ENCODE results near the gene OOSP4B.
A peak's percentile ranks its signal among the peaks of the same experiment; 100 is the strongest.
"Not testable (repeated sequence)": the region's sequence is repeated elsewhere in the genome, so short reads cannot be mapped to it uniquely, and the experiment has no call there.

Gene OOSP4B

DNA sequence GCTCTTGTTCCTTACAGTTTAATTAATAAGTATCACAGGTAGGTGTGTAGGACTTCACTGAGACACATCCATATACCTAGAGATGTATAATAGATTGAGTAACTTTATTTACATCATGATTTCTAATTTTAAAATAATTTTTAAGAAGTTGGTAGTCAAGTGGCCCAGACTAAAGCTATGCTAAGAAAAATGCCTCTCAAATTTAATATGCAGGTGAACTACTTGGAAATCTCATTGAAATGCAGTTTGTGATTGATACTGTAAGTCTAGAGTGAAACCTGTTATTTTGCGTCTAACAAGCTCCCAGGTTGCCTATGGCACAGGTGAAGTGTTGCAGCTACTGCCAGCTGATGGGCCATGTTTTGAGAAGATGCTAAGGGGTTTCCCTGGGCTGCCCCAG lies at the start of gene OOSP4B:
OOSP4B (plus strand) TSS at position 301 of the 400 bp plus-strand sequence.
- DNase-seq (ENCODE audit: low read depth), result no peak

DNA sequence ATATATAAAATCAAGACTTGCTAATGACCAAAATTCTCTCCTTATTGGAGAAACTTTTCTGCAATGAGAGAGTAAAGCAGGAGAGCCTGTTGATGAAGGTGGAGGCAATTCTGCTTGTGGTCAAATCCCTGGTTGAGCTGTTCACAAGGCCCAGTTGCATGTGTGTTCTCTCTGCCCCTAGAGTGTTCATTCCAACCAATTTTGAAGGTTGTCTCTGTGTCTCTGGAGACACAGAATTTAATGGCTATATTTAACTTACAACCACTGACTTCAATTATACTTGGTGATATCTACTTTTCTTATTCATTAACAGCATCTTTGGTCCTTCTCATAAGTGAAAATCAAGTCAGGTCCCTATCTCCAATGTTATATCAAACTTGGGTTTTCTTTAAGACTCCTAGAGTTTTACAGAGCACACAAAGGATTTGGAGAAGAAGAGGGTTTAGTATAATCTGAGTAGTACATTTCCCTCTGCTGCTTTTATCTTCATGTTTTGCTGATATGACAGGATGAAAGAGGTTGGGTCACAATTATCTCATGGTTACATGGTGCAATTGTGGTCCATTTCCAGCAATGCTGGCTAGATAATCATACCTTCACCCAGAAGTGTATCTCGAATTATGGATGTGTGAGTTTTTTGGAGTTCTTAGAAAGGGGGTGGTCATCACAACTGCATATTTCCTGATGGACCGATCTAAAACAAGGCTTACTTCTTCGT lies 49.1 kb upstream of the OOSP4B start:
- DNase-seq (ENCODE audit: low read depth), result no peak

DNA sequence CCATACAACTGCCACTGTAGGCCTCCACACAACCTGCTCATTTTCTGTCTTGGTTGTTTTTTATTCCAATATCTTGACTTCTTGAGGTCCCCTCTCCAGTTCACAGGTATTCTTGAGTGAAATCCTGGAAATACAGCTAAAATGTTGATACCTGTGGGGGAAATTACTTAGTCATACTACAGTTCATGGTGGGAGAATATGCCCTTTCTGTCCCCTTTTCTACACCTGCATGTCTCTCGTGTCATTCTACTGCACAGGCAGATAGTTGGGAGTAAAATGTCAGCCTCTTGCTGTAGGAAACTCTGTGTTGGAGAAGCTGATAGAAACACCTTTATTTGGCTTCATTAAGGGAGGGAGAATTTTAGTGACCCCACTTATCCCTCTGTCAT lies 48.6 kb upstream of the OOSP4B start:
- DNase-seq (ENCODE audit: low read depth), result no peak

DNA sequence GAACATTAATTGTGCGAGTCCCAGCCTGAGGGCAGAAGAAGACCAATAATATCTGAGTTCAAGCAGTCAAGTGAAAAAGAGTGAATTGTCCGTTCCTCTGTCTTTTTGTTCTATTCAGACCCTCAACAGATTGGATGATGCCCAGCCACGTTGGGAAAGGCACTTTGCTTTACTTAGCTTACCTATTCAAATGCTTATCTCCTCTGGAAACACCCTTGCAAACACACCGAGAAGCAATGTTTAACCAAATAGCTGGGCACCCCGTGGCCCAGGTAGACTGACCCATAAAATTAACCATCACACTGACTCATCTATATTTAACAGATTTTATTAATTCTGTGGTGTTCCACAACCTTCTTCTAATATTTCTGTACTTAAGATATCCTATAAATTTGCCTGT lies 43.9 kb upstream of the OOSP4B start:
- no peak for DNase-seq (ENCODE audit: low read depth)

DNA sequence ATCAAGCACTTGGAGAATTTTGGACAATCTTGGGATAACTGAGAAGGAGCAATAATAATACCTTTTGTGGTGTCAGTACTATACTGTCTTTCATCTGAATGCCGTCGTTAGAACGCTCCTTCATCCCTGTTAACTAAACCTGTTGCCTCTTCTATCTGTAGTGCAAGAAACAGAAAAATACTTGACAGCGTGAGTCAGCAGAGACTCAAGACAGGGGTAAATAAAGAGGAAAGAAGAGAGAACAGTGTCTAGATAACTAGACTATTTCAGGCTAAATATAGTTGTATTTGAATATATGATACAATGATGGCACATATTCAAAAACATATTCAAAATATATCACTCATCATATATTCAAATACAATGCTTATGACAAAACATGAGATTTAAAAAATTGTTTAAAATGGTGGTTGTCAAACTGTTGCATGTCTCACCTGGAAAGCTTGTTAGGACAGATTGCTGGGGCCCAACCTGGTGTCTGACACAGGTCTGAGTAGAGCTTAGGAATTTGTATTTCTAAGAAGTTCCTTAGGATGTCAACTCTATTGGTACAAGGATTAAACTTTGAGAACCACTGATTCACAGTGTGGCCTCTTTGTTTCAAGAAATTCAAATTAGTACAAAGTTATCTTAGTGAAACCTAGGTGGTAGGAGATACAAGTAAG lies 35.7 kb upstream of the OOSP4B start:
- DNase-seq (ENCODE audit: low read depth), result no peak

DNA sequence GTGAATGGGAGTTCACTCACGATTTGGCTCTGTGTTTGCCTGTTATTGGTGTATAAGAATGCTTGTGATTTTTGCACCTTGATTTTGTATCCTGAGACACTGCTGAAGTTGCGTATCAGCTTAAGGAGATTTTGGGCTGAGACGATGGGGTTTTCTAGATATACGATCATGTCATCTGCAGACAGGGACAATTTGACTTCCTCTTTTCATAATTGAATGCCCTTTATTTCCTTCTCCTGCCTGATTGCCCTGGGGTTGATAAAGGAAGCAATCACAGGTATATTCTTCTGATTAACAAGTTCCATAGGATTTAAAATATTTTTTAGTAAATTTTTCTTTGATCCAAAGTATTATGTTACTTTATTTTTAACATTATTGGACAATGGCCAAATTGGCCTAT lies 34.9 kb upstream of the OOSP4B start:
- not testable (repeated sequence) for DNase-seq (ENCODE audit: low read depth)

DNA sequence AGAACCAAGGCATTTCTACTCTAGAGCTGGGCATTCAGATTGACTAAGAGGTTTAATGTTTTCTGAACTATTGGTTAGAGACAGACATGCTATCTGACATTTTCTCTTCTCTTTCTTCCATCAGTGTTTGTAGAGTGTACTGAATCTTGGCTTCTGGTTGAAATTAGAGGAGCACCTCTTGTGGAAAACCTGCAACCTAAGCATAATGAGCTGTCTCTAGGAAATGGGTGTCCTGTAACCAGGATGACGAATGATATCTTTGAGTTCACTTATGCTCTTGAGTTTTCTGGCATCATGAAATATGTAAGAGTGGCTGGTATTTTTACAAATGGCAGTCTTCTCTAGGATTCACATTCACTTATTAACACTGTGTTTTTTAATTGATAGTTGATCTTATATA lies 33.8 kb upstream of the OOSP4B start:
- DNase-seq (ENCODE audit: low read depth), result no peak

DNA sequence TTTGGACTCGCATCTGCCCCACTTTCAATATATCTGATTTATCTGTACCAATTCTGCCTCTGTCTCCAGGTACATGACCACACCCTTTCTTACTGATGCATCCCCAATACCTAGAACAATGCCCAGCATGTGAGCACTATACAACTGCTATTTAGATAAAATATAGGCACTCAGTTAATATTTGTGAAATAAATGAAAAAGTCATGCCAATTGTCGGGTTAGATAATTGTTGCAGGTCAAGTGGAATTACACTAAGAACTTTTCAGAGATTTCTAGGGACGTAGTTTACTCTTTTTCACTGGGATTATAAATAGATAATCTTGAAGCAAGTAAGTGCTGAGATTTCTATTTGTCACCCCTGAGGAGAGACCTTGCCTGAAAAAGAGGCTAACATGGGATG lies 32.6 kb upstream of the OOSP4B start:
- no peak for DNase-seq (ENCODE audit: low read depth)

DNA sequence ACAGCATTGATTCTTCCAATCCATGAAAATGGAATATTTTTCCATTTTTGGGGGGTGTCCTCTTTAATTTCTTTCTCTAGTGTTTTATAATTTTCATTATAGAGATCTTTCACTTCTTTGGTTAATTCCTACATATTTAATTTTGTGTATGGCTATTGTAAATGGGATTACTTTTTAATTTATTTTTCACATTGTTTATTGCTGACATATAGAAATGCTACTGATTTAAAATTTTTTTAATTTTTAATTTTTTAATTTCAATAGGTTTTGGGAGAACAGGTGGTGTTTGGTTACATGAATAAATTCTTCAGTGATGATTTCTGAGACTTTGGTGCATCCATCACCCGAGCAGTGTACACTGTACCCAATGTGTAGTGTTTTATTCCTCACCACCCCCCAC lies 26.6 kb upstream of the OOSP4B start:
- DNase-seq (ENCODE audit: low read depth), result no peak

DNA sequence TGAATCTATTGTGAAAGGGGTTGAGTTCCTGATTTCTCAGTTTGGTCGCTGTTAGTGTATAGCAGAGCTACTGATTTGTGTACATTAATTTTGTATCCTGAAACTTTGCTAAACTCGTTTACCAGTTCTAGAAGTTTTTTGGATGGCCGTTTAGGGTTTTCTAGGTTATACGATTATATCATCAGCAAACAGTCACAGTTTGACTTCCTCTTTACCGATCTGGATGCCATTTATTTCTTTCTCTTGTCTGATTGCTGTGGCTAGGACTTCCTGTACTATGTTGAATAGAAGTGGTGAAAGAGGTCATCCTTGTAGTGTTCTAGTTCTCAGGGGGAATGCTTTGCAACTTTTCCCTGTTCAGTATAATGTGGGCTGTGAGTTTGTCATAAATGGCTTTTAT lies 24.6 kb upstream of the OOSP4B start:
- no peak for DNase-seq (ENCODE audit: low read depth)

DNA sequence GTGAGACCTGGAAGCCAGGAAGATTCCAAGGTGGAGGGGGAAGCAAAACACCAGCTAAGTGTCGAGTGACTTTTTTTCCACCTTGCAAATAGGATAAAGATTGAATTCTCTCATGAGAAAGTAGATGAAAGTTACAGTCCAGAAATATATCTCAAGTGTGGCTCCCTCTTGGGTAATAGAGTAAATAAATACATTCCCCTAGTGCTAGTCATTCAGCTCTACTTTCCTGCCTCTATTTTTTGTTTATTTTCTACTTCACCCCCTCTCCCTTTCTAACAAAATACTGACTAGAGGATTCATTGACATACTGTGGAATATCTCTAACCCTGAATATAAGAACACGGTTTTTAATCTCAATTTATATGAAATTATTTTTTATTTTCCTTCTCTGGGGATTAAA lies 19.2 kb upstream of the OOSP4B start:
- no peak for DNase-seq (ENCODE audit: low read depth)

DNA sequence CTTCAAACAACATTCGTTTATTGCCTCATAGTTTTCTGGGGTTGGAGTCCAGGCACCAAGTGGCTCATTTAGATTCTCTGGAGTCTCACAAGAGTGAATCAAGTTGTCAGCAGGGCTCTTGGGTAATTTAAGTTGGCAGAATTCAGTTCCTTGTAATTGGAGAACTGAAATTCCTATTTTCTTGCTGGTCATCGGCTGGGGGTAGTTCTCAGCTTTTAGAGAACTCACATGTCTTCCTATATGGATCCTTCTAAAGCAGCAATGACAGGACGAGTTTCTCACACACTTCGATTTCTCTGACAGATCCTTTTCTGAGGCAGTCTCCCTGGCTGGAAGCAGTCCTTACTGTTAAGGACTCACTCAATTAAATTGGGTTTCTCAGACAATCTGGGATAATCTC lies 17.3 kb upstream of the OOSP4B start:
- DNase-seq (ENCODE audit: low read depth), result no peak

DNA sequence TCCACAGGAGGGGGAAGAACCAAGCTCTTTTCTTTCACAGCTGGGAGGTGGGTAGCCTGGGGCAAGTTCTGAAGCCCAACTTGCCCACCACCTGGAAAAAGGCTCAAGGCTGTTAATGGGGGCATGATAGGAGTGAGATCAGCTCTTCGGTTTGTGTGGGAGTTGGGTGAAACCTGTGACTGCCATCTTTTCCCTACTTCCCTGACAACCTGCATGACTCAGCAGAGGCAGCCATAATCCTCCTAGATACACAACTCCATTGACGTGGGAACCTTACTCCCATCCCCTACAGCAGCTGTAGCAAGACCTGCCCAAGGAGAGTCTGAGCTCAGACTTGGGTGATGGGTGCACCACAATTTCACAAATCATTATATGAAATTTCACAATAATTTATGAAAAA lies 13.3 kb upstream of the OOSP4B start:
- no peak for DNase-seq (ENCODE audit: low read depth)

DNA sequence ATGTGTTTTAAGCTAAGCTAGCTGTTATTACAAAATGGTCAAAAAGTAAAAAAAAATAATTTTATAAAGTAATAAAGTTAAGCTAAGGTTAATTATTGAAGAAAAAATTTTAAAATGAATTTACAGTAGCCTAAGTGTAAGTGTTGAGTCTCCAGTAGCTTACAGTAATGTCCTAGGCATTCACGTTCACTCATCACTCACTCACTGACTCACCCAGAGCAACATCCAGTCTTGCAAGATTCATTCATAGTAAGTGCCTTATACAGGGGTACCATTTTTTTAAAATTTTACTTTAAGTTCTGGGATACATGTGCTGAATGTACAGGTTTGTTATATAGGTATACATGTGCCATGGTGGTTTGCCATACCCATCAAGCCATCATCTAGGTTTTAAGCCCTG lies 11.6 kb upstream of the OOSP4B start:
- peak; percentile 31 for DNase-seq (ENCODE audit: low read depth)

DNA sequence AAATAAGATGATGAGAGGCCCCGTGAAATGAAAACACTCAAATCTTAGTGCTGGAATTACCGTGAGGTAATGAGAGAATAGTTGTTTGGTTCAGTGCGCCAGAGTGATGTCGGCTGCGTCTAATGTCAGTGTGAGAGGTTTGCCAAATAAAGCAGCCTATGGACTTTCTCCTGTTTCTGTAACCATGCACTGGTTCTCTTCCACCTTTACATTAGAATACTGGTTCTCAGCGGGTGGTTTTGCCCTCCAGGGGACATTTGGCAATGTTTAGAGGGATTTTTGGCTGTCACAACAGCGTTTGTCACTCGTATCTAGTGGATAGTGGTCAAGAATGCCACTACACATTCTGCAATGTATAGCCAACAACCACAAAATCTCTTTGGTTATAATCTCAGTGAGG lies 1.1 kb downstream of the OOSP4B start:
- no peak for DNase-seq (ENCODE audit: low read depth)

DNA sequence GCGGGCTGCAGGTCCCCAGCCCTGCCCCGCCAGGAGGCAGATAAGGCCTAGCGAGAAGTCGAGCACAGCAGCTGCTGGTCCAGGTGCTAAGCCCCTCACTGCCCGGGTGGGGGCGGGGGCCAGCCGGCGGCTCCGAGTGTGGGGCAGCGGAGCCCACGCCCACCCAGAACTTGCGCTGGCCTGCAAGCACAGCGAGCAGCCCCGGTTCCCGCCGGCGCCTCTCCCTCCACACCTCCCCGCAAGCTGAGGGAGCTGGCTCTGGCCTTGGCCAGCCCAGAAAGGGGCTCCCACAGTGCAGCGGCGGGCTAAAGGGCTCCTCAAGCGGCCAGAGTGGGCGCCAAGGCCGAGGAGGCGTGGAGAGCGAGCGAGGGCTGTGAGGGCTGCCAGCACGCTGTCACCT lies 3.4 kb downstream of the OOSP4B start:
- DNase-seq (ENCODE audit: low read depth), result not testable (repeated sequence)

DNA sequence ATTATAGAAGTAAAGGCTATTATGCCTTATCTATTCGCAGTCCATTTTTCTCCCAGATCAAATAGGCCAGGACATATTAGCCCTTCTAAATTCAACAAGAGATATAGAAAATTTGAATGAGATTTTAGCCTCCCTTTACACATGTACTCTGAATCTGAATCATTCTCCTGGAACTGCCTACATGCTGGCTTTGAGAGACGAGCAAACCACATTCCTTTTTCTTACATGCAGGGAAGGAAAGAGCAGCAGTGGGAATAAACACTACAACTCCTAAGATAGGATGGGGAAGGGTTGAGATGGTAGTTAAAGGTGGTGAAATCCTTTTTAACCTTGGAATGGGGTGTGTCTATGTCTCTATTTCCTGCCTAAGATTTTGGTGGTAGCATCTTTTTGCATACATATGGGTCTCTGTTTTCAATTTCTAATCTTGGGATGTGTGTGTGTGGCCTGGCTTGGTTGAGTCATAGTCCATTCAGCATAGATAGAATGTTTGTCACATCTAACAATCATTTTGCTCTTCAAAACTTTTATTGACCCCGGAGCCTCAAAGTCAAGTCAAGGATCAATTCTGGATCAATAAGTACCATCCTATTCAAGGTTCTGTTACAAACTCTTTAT lies 12.1 kb downstream of the OOSP4B start:
- peak; percentile 9 for DNase-seq (ENCODE audit: low read depth)

DNA sequence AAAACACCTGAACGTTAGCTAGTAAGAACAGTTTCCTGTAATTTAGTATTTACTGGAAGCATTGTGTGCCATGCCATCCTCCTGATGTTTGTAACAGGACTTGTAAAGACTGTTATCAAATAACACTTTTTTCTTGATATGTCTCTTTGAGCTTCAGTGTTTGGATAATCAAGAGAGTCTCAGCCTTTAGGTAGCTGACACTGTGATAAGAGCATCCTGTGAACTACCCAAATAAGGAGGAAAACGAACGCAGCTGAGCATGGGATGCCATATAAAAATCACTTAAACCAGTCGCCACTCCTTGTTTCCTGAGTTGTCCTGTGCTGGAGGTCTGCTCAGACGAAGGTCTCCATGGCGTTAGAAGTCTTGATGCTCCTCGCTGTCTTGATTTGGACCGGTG lies 23.1 kb downstream of the OOSP4B start, which contains the start of gene OOSP2:
OOSP2 (plus strand) TSS at position 301 of the 400 bp plus-strand sequence; CDS start at position 352, 51 bp downstream.
- no peak for DNase-seq (ENCODE audit: low read depth)

DNA sequence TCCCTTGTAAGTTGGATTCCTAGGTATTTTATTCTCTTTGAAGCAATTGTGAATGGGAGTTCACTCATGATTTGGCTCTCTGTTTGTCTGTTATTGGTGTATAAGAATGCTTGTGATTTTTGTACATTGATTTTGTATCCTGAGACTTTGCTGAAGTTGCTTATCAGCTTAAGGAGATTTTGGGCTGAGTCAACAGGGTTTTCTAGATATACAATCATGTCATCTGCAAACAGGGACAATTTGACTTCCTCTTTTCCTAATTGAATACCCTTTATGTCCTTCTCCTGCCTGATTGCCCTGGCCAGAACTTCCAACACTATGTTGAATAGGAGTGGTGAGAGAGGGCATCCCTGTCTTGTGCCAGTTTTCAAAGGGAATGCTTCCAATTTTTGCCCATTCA lies 33.4 kb downstream of the OOSP4B start:
- not testable (repeated sequence) for DNase-seq (ENCODE audit: low read depth)

DNA sequence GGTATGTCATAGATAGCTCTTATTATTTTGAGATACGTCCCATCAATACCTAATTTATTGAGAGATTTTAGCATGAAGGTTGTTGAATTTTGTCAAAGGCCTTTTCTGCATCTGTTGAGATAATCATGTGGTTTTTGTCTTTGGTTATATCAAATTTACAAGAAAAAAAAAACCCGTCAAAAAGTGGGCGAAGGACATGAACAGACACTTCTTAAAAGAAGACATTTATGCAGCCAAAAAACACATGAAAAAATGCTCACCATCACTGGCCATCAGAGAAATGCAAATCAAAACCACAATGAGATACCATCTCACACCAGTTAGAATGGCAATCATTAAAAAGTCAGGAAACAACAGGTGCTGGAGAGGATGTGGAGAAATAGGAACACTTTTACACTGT lies 33.9 kb downstream of the OOSP4B start:
- not testable (repeated sequence) for DNase-seq (ENCODE audit: low read depth)

DNA sequence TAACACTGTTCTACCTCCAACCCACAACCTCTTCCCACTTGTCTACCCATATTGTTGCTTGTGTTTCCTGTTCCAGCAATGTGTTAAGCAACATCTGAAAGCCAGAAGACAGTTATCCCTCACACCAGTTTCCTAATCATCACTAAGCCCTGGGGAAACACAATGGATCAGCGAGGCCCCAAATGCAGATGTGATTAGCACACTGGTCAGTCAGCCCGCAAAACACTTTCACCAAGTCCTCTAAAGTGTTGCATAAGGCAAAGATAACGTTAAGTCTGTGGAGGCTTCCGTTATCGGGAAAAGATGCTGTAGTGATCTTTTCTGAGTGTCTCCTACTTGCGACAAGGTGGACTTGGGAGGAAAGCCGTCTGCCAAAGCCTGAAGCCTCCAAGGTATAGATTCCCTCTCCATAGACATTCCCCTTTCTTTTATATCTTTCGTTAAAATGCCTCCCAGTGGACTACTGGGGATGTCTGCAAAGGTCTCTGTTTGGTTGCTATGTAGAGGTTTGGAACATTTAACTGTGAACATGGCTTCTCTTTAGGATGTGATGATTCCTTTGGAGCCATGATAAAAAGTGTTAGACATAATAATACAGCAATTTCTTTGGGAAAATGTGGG lies 39.5 kb downstream of the OOSP4B start, which contains the start of gene MS4A3:
MS4A3 (plus strand) TSS at position 317 of the 621 bp plus-strand sequence. CDS start 4,496 bp downstream, outside the sequence.
- DNase-seq (ENCODE audit: low read depth), result no peak

DNA sequence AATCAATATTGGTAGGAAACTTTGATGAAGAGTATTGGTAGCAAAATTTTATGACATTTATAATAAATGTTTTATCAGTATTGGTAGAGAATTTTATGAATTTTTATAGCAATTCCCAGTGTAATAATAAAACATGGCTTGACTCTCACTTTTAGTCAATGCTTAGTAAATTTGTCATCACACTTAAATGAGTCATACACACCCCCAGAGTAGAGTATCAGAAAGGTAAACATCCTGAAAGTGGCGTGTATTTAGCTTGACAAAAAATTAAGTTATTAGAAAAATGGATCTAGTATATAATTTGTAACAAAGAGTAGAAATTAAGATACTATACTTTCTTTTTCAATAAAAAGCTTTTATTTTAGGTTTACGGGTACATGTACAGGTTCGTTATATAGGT lies 42.1 kb downstream of the OOSP4B start:
- DNase-seq (ENCODE audit: low read depth), result no peak
